ENCODE data around the gene RAB40A.

The RAB40A gene

DNA sequence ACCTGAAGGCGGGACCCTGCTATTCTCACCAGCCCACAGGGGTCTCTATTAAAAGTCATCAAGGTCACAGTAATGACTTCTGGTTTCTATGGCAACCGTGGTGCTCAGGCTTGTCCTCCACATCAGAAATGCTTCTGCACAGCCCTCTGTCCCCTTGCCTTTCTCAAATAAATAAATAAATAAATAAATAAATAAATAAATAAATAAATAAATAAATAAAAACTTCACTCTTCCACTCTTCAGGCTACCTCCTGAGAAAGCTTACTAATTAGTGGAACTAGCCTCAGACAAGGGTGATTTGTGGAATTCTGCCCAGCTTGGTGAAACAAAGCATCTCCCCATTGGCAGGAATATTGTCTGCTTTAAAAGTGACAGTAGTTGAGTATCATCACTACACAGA, 5.5 kb upstream of the RAB40A start:
- Histone ChIP-seq H3K36me3 (ENCODE audit: control insufficient read depth in 4 of 4, insufficient read depth in 4 of 4, low read length in 3 of 4) (no peaks in the 10 kb centered on the region), H3K27me3 (replicated peaks in 2 of 5; ENCODE audit: control insufficient read depth in 4 of 5, insufficient read depth in 5 of 5, low read length in 4 of 5) (peaks cover 0 to 3% (median 0%) of the 10 kb centered on the region in 5 experiments), H3K9me3 (ENCODE audit: control extremely low read depth in 1 of 5, control insufficient read depth in 4 of 5, insufficient read depth in 2 of 5, low read depth in 1 of 5, low read length in 4 of 5) (no peaks in the 10 kb centered on the region), H3K4me3 (ENCODE audit: control insufficient read depth in 1 of 7, extremely low read depth in 1 of 7, insufficient read depth in 4 of 7, low read depth in 2 of 7, low read length in 6 of 7) (no peak overlapping the region), H3K4me1 (ENCODE audit: control extremely low read depth in 1 of 4, control insufficient read depth in 4 of 4, insufficient read depth in 4 of 4, low read length in 3 of 4) (no peaks in the 10 kb centered on the region), H3K27ac (ENCODE audit: insufficient read depth in 1 of 2, low read depth in 1 of 2, low read length in 2 of 2, poor library complexity in 1 of 2, severe bottlenecking in 2 of 2) (no peak overlapping the region)
- WGBS (ENCODE audit: insufficient coverage): 33% methylated on average over 1 of the region's 2 CpGs
- ChIA-PET CTCF (no interaction called here), POLR2A (no interaction called here)
- no peak for DNase-seq

DNA sequence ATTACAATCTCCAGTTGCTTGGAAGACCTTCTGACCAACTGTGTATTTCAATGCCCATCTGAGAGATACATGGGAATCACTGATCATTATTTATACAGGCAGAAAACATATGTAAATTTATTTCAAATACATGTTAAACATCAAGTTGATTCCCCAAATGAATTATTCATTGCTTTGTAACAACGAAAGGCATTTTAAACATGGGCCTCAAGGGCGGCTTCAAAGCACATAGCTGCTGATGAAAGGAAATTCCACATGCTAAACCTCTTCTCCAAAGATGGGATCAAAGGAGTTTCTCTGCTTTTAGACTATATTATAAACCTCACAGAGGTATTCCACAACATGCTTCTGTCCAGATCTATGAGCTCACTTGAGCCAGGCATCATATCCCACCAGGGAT, 4.3 kb upstream of the RAB40A start:
- DNase-seq: no peak
- no peak overlapping the region for H3K4me3 ChIP-seq (ENCODE audit: control insufficient read depth in 1 of 7, extremely low read depth in 1 of 7, insufficient read depth in 4 of 7, low read depth in 2 of 7, low read length in 6 of 7)
- no peak overlapping the region for H3K27ac ChIP-seq (ENCODE audit: insufficient read depth in 1 of 2, low read depth in 1 of 2, low read length in 2 of 2, poor library complexity in 1 of 2, severe bottlenecking in 2 of 2)
- CTCF ChIA-PET: no interaction called here
- H3K27me3 ChIP-seq (replicated peaks in 2 of 5; ENCODE audit: control insufficient read depth in 4 of 5, insufficient read depth in 5 of 5, low read length in 4 of 5): peaks cover 0 to 3% (median 0%) of the 10 kb centered on the region in 5 experiments
- no peaks in the 10 kb centered on the region for H3K4me1 ChIP-seq (ENCODE audit: control extremely low read depth in 1 of 4, control insufficient read depth in 4 of 4, insufficient read depth in 4 of 4, low read length in 3 of 4)
- no peaks in the 10 kb centered on the region for H3K9me3 ChIP-seq (ENCODE audit: control extremely low read depth in 1 of 5, control insufficient read depth in 4 of 5, insufficient read depth in 2 of 5, low read depth in 1 of 5, low read length in 4 of 5)
- no peaks in the 10 kb centered on the region for H3K36me3 ChIP-seq (ENCODE audit: control insufficient read depth in 4 of 4, insufficient read depth in 4 of 4, low read length in 3 of 4)
- POLR2A ChIA-PET: no interaction called here
- WGBS (ENCODE audit: insufficient coverage): no CpG with 5 or more reads among the region's 2 CpGs

DNA sequence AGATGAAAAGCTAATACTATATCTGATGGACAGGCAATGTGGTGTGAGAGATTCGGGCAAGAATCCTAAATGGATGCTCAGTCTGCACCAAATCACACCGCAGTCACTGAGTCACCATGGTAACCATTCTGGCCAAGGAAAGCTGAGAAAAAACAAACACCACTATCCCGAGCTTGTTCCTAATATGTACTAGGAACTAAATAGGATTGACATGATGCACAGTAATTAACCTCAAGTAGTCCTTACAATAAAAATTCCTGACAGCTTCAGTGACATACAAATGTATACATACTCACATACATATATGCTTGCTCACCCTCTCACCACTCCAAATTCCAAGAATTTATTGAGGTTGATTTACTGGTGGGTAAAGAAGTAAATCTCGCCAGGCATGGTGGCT, 1.1 kb upstream of the RAB40A start:
- H3K27me3 ChIP-seq (replicated peaks in 2 of 5; ENCODE audit: control insufficient read depth in 4 of 5, insufficient read depth in 5 of 5, low read length in 4 of 5): no peaks in the 10 kb centered on the region
- H3K36me3 ChIP-seq (ENCODE audit: control insufficient read depth in 4 of 4, insufficient read depth in 4 of 4, low read length in 3 of 4): no peaks in the 10 kb centered on the region
- POLR2A ChIA-PET: no interaction called here
- H3K9me3 ChIP-seq (ENCODE audit: control extremely low read depth in 1 of 5, control insufficient read depth in 4 of 5, insufficient read depth in 2 of 5, low read depth in 1 of 5, low read length in 4 of 5): no peaks in the 10 kb centered on the region
- no CpG with 5 or more reads among the region's 4 CpGs for WGBS (ENCODE audit: insufficient coverage)
- H3K4me1 ChIP-seq (ENCODE audit: control extremely low read depth in 1 of 4, control insufficient read depth in 4 of 4, insufficient read depth in 4 of 4, low read length in 3 of 4): no peaks in the 10 kb centered on the region
- CTCF ChIA-PET: no interaction called here
- no peak overlapping the region for H3K27ac ChIP-seq (ENCODE audit: insufficient read depth in 1 of 2, low read depth in 1 of 2, low read length in 2 of 2, poor library complexity in 1 of 2, severe bottlenecking in 2 of 2)
- DNase-seq: no peak
- no peak overlapping the region for H3K4me3 ChIP-seq (ENCODE audit: control insufficient read depth in 1 of 7, extremely low read depth in 1 of 7, insufficient read depth in 4 of 7, low read depth in 2 of 7, low read length in 6 of 7)

DNA sequence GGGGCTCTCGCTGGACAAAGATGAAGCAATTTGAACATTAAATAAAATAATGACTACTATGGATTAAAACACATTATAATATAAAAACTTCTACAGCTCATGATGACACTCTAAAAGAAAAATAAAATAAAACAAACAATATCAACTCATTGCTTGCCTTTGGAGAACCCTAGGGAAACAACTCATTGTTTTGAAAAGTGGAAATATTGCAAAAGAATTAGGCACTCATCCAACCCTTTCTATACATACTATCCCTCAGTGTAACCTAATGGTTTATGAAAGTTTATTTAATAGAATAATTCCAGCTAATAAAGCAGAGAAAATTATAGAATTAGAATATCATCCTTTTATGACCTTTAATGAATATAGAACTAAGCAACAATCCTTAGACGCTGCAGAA, 718 bp downstream of the RAB40A start:
- Histone ChIP-seq H3K4me3 (ENCODE audit: control insufficient read depth in 1 of 7, extremely low read depth in 1 of 7, insufficient read depth in 4 of 7, low read depth in 2 of 7, low read length in 6 of 7) (no peak overlapping the region), H3K9me3 (ENCODE audit: control extremely low read depth in 1 of 5, control insufficient read depth in 4 of 5, insufficient read depth in 2 of 5, low read depth in 1 of 5, low read length in 4 of 5) (no peaks in the 10 kb centered on the region), H3K36me3 (ENCODE audit: control insufficient read depth in 4 of 4, insufficient read depth in 4 of 4, low read length in 3 of 4) (no peaks in the 10 kb centered on the region), H3K4me1 (ENCODE audit: control extremely low read depth in 1 of 4, control insufficient read depth in 4 of 4, insufficient read depth in 4 of 4, low read length in 3 of 4) (no peaks in the 10 kb centered on the region), H3K27ac (ENCODE audit: insufficient read depth in 1 of 2, low read depth in 1 of 2, low read length in 2 of 2, poor library complexity in 1 of 2, severe bottlenecking in 2 of 2) (no peak overlapping the region), H3K27me3 (replicated peaks in 2 of 5; ENCODE audit: control insufficient read depth in 4 of 5, insufficient read depth in 5 of 5, low read length in 4 of 5) (no peaks in the 10 kb centered on the region)
- POLR2A ChIA-PET: no interaction called here
- no CpG with 5 or more reads among the region's 2 CpGs for WGBS (ENCODE audit: insufficient coverage)
- CTCF ChIA-PET: no interaction called here
- no peak for DNase-seq

DNA sequence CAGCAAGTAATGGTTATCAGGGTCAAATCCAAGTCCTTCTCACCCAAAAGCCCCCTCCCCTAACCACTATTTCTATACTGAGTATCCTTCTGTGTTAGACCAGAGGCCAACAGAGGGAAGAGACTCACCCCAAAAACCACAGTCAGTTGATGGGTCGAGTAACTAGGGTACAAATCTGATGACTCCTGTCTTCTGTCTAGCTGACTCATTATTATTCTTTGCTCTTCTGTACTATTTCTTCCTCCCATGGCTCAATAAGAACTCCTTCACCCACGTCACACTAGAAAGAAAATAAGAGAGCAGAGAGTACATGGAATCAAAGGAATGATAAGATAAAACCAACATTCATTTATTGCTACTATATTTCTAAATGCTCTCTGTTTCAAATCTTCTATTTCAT, 2.0 kb downstream of the RAB40A start:
- Histone ChIP-seq H3K27me3 (replicated peaks in 2 of 5; ENCODE audit: control insufficient read depth in 4 of 5, insufficient read depth in 5 of 5, low read length in 4 of 5) (peaks cover 0 to 2% (median 0%) of the 10 kb centered on the region in 5 experiments), H3K9me3 (ENCODE audit: control extremely low read depth in 1 of 5, control insufficient read depth in 4 of 5, insufficient read depth in 2 of 5, low read depth in 1 of 5, low read length in 4 of 5) (no peaks in the 10 kb centered on the region), H3K4me3 (ENCODE audit: control insufficient read depth in 1 of 7, extremely low read depth in 1 of 7, insufficient read depth in 4 of 7, low read depth in 2 of 7, low read length in 6 of 7) (no peak overlapping the region), H3K36me3 (ENCODE audit: control insufficient read depth in 4 of 4, insufficient read depth in 4 of 4, low read length in 3 of 4) (no peaks in the 10 kb centered on the region), H3K4me1 (ENCODE audit: control extremely low read depth in 1 of 4, control insufficient read depth in 4 of 4, insufficient read depth in 4 of 4, low read length in 3 of 4) (no peaks in the 10 kb centered on the region), H3K27ac (ENCODE audit: insufficient read depth in 1 of 2, low read depth in 1 of 2, low read length in 2 of 2, poor library complexity in 1 of 2, severe bottlenecking in 2 of 2) (no peak overlapping the region)
- no peak for DNase-seq
- no CpG with 5 or more reads among the region's 2 CpGs for WGBS (ENCODE audit: insufficient coverage)
- CTCF ChIA-PET: no interaction called here
- POLR2A ChIA-PET: no interaction called here

DNA sequence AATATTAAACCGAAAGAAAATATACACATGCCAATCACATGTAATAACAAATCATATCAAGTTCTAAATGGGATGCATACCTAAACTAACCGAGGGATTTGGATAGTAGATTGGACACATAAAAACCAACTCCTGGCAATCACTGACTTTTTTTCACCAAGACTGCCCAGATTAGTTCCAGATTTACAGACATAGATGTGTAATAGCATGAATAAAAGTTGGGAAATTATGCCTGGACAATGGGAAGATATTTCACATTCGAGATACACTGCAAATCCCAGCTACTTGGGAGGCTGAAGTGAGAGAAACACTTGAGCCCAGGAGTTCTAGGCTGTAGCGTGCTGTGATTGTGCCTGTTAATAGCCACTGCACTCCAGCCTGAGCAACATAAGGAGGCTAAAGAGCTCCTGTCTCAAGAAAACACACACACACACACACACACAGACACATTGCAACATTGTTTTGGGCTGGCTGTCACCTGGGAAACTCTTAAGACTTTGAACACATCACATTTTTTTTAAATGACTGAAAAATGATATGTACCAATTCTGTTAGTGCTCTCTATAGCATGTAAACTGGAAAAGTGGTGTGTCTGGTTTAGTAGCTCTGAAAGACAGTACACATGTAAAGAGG, 5.7 kb downstream of the RAB40A start:
- peaks cover 0 to 2% (median 0%) of the 10 kb centered on the region in 5 experiments for H3K27me3 ChIP-seq (replicated peaks in 2 of 5; ENCODE audit: control insufficient read depth in 4 of 5, insufficient read depth in 5 of 5, low read length in 4 of 5)
- H3K27ac ChIP-seq (ENCODE audit: insufficient read depth in 1 of 2, low read depth in 1 of 2, low read length in 2 of 2, poor library complexity in 1 of 2, severe bottlenecking in 2 of 2): no peak overlapping the region
- ChIA-PET CTCF (no interaction called here), POLR2A (no interaction called here)
- DNase-seq: no peak
- H3K4me3 ChIP-seq (ENCODE audit: control insufficient read depth in 1 of 7, extremely low read depth in 1 of 7, insufficient read depth in 4 of 7, low read depth in 2 of 7, low read length in 6 of 7): no peak overlapping the region
- H3K36me3 ChIP-seq (ENCODE audit: control insufficient read depth in 4 of 4, insufficient read depth in 4 of 4, low read length in 3 of 4): no peaks in the 10 kb centered on the region
- no peaks in the 10 kb centered on the region for H3K4me1 ChIP-seq (ENCODE audit: control extremely low read depth in 1 of 4, control insufficient read depth in 4 of 4, insufficient read depth in 4 of 4, low read length in 3 of 4)
- WGBS (ENCODE audit: insufficient coverage): 21% methylated on average over 2 of the region's 4 CpGs
- no peaks in the 10 kb centered on the region for H3K9me3 ChIP-seq (ENCODE audit: control extremely low read depth in 1 of 5, control insufficient read depth in 4 of 5, insufficient read depth in 2 of 5, low read depth in 1 of 5, low read length in 4 of 5)

DNA sequence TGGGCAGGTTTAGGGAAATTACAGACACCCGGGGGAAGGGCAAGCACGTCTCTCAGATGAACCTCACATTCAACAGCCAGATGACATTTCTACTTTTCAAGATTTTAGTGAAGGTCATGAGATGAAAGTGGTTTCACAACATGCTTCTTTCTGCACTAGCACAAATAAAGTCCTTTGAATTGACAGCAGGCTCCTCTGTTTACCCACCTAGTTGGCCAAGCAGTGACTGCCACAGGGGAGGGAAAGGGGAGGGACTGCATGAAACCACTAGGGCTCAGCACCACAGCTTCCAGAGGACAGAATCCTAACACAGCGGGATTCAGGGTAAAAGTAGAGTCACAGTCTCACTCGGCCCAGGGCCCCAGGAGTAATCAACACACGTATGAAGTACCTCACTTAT, 6.2 kb downstream of the RAB40A start:
- 56% methylated on average over 3 of the region's 5 CpGs for WGBS (ENCODE audit: insufficient coverage)
- CTCF ChIA-PET: no interaction called here
- DNase-seq: no peak
- Histone ChIP-seq H3K4me3 (ENCODE audit: control insufficient read depth in 1 of 7, extremely low read depth in 1 of 7, insufficient read depth in 4 of 7, low read depth in 2 of 7, low read length in 6 of 7) (no peak overlapping the region), H3K36me3 (ENCODE audit: control insufficient read depth in 4 of 4, insufficient read depth in 4 of 4, low read length in 3 of 4) (no peaks in the 10 kb centered on the region), H3K27ac (ENCODE audit: insufficient read depth in 1 of 2, low read depth in 1 of 2, low read length in 2 of 2, poor library complexity in 1 of 2, severe bottlenecking in 2 of 2) (no peak overlapping the region), H3K4me1 (ENCODE audit: control extremely low read depth in 1 of 4, control insufficient read depth in 4 of 4, insufficient read depth in 4 of 4, low read length in 3 of 4) (no peaks in the 10 kb centered on the region), H3K27me3 (replicated peaks in 2 of 5; ENCODE audit: control insufficient read depth in 4 of 5, insufficient read depth in 5 of 5, low read length in 4 of 5) (peaks cover 0 to 4% (median 0%) of the 10 kb centered on the region in 5 experiments), H3K9me3 (ENCODE audit: control extremely low read depth in 1 of 5, control insufficient read depth in 4 of 5, insufficient read depth in 2 of 5, low read depth in 1 of 5, low read length in 4 of 5) (no peaks in the 10 kb centered on the region)
- POLR2A ChIA-PET: no interaction called here

Data from common myeloid progenitor, CD34-positive (primary cell).